Measurements from ENCODE around the gene CDC20B.

The CDC20B gene

DNA sequence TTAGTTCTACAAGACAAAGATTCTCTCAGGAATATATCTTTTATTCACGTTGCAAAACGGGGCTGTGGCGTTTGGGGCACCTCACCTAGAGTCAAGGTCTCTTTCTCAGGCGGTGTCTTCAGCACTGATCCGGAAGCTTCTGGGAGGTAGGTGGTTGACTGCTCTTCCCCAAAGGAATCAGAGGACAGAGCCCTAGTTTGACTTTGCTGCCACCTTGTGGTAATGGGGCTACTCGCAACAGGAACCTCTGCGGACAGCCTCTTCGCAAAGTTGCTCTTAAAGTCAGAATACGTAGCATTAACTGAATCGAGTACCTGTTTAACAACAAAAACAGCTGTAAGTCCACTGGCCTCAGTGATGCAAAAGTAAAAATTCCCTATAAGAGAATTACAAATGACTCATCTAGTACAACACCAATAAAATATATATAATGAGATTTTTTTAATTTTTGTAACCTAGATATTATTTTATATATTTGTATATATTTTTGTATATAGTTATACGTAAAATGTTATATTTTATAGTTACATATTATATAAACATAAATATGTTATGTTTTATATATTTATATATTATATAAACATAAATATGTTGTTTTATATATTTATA, 26.3 kb downstream of the CDC20B start:
- peak; percentile 98 for TF ChIP-seq CTCF (IDR thresholded peaks at IDR 0.05; ENCODE audit: control insufficient read depth, insufficient read depth, low read depth, low read length, missing control alignments)
- H3K4me3 ChIP-seq (ENCODE audit: control insufficient read depth, low read depth, low read length), result no peak overlapping the region
- DNase-seq (ENCODE audit: low read depth), result peak; percentile 39

- no peak for TF ChIP-seq CTCF (IDR thresholded peaks at IDR 0.05; ENCODE audit: control insufficient read depth, insufficient read depth, low read depth, low read length, missing control alignments)
- DNase-seq (ENCODE audit: low read depth), result no peak
- H3K4me3 ChIP-seq (ENCODE audit: control insufficient read depth, low read depth, low read length), result no peak overlapping the region
These were observed 26.9 kb downstream of the CDC20B start for GRCh38 chr5:55146080-55146479.

DNA sequence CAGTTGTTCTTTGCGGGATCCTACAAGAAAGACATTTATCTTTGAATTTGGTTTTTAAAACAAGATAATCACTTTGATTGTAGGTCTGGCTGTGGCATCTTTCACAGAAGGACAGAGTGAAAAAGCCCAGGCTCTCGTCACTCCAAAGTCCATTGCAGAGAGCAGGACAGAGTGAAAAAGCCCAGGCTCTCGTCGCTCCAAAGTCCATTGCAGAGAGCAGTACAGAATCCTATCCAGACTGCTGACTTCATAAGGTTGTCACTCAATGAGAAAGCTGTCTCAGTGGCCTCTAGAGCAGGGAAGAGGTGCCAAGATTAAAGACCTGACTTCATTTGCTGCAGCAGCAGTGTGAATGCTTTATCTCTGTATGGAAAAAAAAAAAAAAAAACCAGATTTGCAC, 29.4 kb downstream of the CDC20B start:
- no peak for DNase-seq (ENCODE audit: low read depth)
- TF ChIP-seq CTCF (IDR thresholded peaks at IDR 0.05; ENCODE audit: control insufficient read depth, insufficient read depth, low read depth, low read length, missing control alignments), result no peak
- no peak overlapping the region for H3K4me3 ChIP-seq (ENCODE audit: control insufficient read depth, low read depth, low read length)

DNA sequence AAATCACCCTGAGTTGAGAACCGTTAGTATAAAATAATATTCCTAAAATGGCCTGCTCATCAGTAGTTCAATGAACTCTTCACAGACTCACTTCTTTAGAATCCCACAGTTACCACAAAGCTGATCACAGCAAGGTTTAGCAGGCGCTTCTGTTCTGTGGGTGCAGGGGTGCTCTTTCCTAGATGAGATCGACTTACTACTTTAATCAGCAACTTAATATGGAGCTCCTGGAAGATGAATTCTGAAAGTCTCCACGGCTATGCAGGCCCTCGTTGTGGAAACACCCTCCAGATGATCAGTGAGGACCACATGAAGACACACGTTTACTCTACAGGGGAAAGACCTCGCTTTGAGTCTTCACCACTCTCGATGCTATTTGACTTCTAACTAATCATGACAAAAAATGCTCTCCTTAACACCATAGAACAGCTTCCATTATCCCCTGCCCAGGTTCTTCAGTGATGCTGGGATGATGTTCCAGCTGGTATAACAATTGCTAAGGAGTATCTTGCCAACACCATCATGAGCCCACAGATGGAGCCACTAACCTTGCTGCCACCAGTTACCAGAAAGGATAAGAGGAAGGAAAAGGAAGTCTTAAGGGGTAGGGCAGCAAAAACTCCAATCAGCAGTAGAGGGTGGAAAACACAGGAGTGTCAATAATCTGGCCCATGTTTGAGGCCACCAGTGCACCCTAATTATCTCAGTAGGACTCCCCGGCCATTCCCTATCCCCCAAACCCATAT, 30.9 kb downstream of the CDC20B start:
- no peak overlapping the region for H3K4me3 ChIP-seq (ENCODE audit: control insufficient read depth, low read depth, low read length)
- no peak for DNase-seq (ENCODE audit: low read depth)
- TF ChIP-seq CTCF (IDR thresholded peaks at IDR 0.05; ENCODE audit: control insufficient read depth, insufficient read depth, low read depth, low read length, missing control alignments), result no peak

DNA sequence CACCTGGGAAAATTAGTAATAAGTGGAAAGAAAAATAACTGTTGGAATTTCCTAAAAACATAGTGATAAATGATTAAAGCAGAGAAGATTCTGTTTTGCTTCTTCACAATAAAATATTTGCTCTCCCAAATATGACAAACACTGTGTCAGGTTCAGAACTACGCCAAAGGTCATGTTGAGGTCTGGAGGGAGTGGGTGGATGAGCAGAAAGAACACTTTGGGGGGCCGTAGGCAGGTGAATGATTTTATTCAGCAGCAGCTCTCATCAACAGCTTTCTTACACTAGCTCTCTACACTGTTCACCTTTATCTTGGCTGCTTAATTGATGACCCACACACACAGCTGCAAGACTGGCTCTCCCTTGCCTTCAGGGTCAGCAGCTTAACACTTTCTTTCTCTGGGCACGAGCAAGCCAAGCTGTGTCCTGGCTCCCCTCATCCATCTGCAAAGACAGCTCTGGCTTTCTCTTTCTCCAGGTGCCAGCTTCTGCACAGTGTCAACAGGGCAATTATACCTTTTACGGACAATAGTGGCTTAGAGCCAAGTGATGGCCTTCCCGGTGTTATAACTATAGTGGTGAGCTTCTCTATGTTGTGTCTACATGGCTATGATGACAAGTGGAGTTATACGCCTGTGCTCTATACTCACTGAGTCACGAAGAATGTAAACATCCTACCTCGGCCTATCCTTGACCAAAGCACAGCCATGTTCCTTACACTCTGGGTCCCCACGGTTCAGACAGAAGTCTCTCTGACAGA, 31.9 kb downstream of the CDC20B start:
- no peak for DNase-seq (ENCODE audit: low read depth)
- no peak for TF ChIP-seq CTCF (IDR thresholded peaks at IDR 0.05; ENCODE audit: control insufficient read depth, insufficient read depth, low read depth, low read length, missing control alignments)
- H3K4me3 ChIP-seq (ENCODE audit: control insufficient read depth, low read depth, low read length), result no peak overlapping the region

GRCh38 chr5:55136521-55136920, 36.5 kb downstream of the CDC20B start:
- no peak overlapping the region for H3K4me3 ChIP-seq (ENCODE audit: control insufficient read depth, low read depth, low read length)
- no peak for TF ChIP-seq CTCF (IDR thresholded peaks at IDR 0.05; ENCODE audit: control insufficient read depth, insufficient read depth, low read depth, low read length, missing control alignments)
- no peak for DNase-seq (ENCODE audit: low read depth)

Data from AG09309 (cell line).